Sigmoid colon (tissue), 4 donors: ENCODE measurements around the gene ASTN1.

Experiments
- EP300 ChIP-seq, 4 donors: sonication (generic); formaldehyde crosslinking; IDR thresholded peaks; one replicate each; pipeline ENCODE4 v1.6.1; 2017; ENCODE audit warnings: antibody characterized with exemption in 4 of 4
- POLR2A ChIP-seq, 2 donors: fragments of 450-650 bp; IDR thresholded peaks; one replicate each; pipeline ENCODE4 v1.6.1; 2016; ENCODE audit warnings: antibody characterized with exemption in 2 of 2, mild to moderate bottlenecking in 2 of 2, moderate library complexity in 2 of 2
- POLR2AphosphoS5 ChIP-seq, 4 donors: sonication (generic); formaldehyde crosslinking; IDR thresholded peaks; one replicate each; pipeline ENCODE4 v1.6.1; 2017; ENCODE audit warnings: antibody characterized with exemption in 4 of 4
- TF ChIP-seq, protein P1 (sequence below), 4 experiments: fragments of 450-650 bp in 3 of 4; fragments of 200-600 bp in 1 of 4; IDR thresholded peaks; one replicate each; pipeline ENCODE4 v1.5.1; 2016 to 2019; ENCODE audit warnings: antibody characterized with exemption in 4 of 4, mild to moderate bottlenecking in 3 of 4, moderate library complexity in 2 of 4

DNA sequence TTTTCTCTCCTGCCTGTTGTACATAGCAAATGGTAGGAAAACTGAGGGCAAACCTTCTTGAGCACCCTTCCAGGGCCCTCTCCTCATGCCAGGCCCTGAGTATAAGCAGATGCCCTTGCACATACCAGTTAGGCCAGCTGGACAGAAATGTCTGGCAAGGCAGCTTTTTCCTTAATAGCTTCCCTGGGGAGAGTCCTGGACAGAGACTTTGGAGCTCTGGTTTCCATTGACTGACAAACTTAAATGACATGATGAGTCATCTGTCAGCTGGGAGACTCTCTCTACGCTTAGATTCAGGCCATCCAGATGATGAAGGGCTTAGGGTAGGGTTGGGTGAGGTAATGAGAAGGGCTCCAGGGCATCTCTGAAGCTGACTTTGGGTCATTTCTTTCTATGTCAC lies 317.5 kb downstream of the ASTN1 start:
- TF ChIP-seq EP300 (IDR thresholded peaks at IDR 0.05), result peak; percentile 4 to 70 (median 35)
- TF ChIP-seq, protein P1, sequence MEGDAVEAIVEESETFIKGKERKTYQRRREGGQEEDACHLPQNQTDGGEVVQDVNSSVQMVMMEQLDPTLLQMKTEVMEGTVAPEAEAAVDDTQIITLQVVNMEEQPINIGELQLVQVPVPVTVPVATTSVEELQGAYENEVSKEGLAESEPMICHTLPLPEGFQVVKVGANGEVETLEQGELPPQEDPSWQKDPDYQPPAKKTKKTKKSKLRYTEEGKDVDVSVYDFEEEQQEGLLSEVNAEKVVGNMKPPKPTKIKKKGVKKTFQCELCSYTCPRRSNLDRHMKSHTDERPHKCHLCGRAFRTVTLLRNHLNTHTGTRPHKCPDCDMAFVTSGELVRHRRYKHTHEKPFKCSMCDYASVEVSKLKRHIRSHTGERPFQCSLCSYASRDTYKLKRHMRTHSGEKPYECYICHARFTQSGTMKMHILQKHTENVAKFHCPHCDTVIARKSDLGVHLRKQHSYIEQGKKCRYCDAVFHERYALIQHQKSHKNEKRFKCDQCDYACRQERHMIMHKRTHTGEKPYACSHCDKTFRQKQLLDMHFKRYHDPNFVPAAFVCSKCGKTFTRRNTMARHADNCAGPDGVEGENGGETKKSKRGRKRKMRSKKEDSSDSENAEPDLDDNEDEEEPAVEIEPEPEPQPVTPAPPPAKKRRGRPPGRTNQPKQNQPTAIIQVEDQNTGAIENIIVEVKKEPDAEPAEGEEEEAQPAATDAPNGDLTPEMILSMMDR (IDR thresholded peaks at IDR 0.05), result no peak
- peak; percentile 78 to 93 (median 85) for TF ChIP-seq POLR2AphosphoS5 (IDR thresholded peaks at IDR 0.05)
- no peak for TF ChIP-seq POLR2A (IDR thresholded peaks at IDR 0.05)
